Lower lobe of right lung (tissue), 2 donors: ENCODE results near the gene ARHGAP32. TPM values are rescaled to one million over a fixed set of nuclear protein-coding genes. Genes with fewer than 3 reads are reported as not detected.
A peak's percentile ranks its signal among the peaks of the same experiment; 100 is the strongest.

ENCODE experiments used
- ATAC-seq, 2 donors: fragments of 200-7000 bp; cut with Tn5 transposase; one replicate each; pipeline ENCODE4 v1.9.1; 2020 to 2022; ENCODE audit warnings: mild to moderate bottlenecking in 2 of 2, moderate library complexity in 2 of 2
- DNase-seq: peaks from one replicate; pipeline ENCODE4 v3.0.0-alpha.2; 2020
- H3K27ac ChIP-seq: fragments of 200-600 bp; one replicate; pipeline ENCODE4 v1.8.0; 2022
- H3K27me3 ChIP-seq: fragments of 200-600 bp; one replicate; pipeline ENCODE4 v1.8.0; 2022; ENCODE audit warnings: low read depth
- H3K36me3 ChIP-seq: fragments of 200-600 bp; one replicate; pipeline ENCODE4 v1.8.0; 2022; ENCODE audit warnings: mild to moderate bottlenecking
- H3K4me1 ChIP-seq: fragments of 200-600 bp; one replicate; pipeline ENCODE4 v1.8.0; 2022
- H3K4me3 ChIP-seq: fragments of 200-600 bp; one replicate; pipeline ENCODE4 v1.8.0; 2022; ENCODE audit warnings: mild to moderate bottlenecking
- H3K9me3 ChIP-seq: fragments of 200-600 bp; one replicate; pipeline ENCODE4 v1.8.0; 2022
- CTCF ChIP-seq: fragments of 200-600 bp; IDR thresholded peaks from one replicate; pipeline ENCODE4 v1.8.0; 2022; ENCODE audit warnings: antibody characterized with exemption, mild to moderate bottlenecking
- intact Hi-C: fragments of 100-400 bp; cut with DNase I; formaldehyde crosslinking; loops from one replicate; pipeline ENCODE4 v1.11.0; 2022
- long read RNA-seq: library from polyadenylated mRNA; unstranded; transcript quantifications from one replicate; pipeline ENCODE4 v2.0.0, GENCODE V29; 2021
- total RNA-seq: library from RNA; stranded (reverse); fragmentation: NEBNext Ultra II Directional; extraction: Animal tissue kit (Norgen Biotek cat#: 25700); gene quantifications from one replicate; pipeline ENCODE4 v1.2.1, GENCODE V29; 2021
- donor health status: DM: no; HTN: yes; CAD: no; lungs with severe emphysema.

Gene ARHGAP32
- 27.9 TPM for total RNA-seq
- long read RNA-seq, partial matches to known transcripts: 7 of 24 reads
- long read RNA-seq, other reads (novel, unspliced or antisense): 17 of 24 reads

GRCh38 chr11:129192150-129192549 lies at the start of gene ARHGAP32:
Gene ARHGAP32 (minus strand): TSS chr11:129192325. CDS start chr11:129192198, 127 bp downstream.
- Histone ChIP-seq H3K9me3 (no peaks in the 10 kb centered on the region), H3K4me3 (no peak within 1 kb of the TSS), H3K36me3 (no peaks in the 10 kb centered on the region), H3K27me3 (no peaks in the 10 kb centered on the region), H3K4me1 (peaks cover 28% of the 10 kb centered on the region), H3K27ac (no peak within 1 kb of the TSS)
- no peak for TF ChIP-seq CTCF
- ATAC-seq (peak; percentile 42 to 74), DNase-seq (no peak)
- intact Hi-C loops: no loop called here

GRCh38 chr11:129239207-129239606 lies 47.1 kb upstream of the ARHGAP32 start:
- no peaks in the 10 kb centered on the region for H3K27me3 ChIP-seq
- no peak for TF ChIP-seq CTCF
- H3K4me3 ChIP-seq: no peak overlapping the region
- no peak overlapping the region for H3K27ac ChIP-seq
- H3K9me3 ChIP-seq: no peaks in the 10 kb centered on the region
- no peaks in the 10 kb centered on the region for H3K36me3 ChIP-seq
- no peaks in the 10 kb centered on the region for H3K4me1 ChIP-seq
- no peak for ATAC-seq
- intact Hi-C loops: no loop called here
- no peak for DNase-seq

- no peak for ATAC-seq
Observed at GRCh38 chr11:129237880-129238638, 45.9 kb upstream of the ARHGAP32 start.

GRCh38 chr11:129237456-129237855 lies 45.3 kb upstream of the ARHGAP32 start:
- Histone ChIP-seq H3K27me3 (no peaks in the 10 kb centered on the region), H3K9me3 (no peaks in the 10 kb centered on the region), H3K4me1 (no peaks in the 10 kb centered on the region), H3K4me3 (no peak overlapping the region), H3K27ac (no peak overlapping the region), H3K36me3 (no peaks in the 10 kb centered on the region)
- TF ChIP-seq CTCF: no peak
- DNase-seq (no peak), ATAC-seq (no peak)
- intact Hi-C loops: no loop called here

More at GRCh38 chr11:129237880-129238638, 45.9 kb upstream of the ARHGAP32 start:
- TF ChIP-seq CTCF: no peak
- Histone ChIP-seq H3K36me3 (no peaks in the 10 kb centered on the region), H3K4me3 (no peak overlapping the region), H3K4me1 (no peaks in the 10 kb centered on the region), H3K27me3 (no peaks in the 10 kb centered on the region), H3K27ac (no peak overlapping the region), H3K9me3 (no peaks in the 10 kb centered on the region)
- no peak for DNase-seq
- intact Hi-C loops: no loop called here

- no peak overlapping the region for H3K4me3 ChIP-seq
- intact Hi-C loops: no loop called here
- DNase-seq (no peak), ATAC-seq (no peak)
- no peaks in the 10 kb centered on the region for H3K9me3 ChIP-seq
- no peaks in the 10 kb centered on the region for H3K4me1 ChIP-seq
- no peak for TF ChIP-seq CTCF
- no peaks in the 10 kb centered on the region for H3K36me3 ChIP-seq
- no peak overlapping the region for H3K27ac ChIP-seq
- no peaks in the 10 kb centered on the region for H3K27me3 ChIP-seq
Observed at GRCh38 chr11:129236850-129237249, 44.7 kb upstream of the ARHGAP32 start.
